Mammary epithelial cell (primary cell): ENCODE results near the gene GCGR.

Experiments used
- EZH2 ChIP-seq: IDR thresholded peaks from 2 replicates; pipeline ENCODE4 v1.6.1; 2012; ENCODE audit warnings: low read length, inconsistent platforms, borderline replicate concordance
- TF ChIP-seq, protein P1 (sequence below), 2 donors: IDR thresholded peaks in 1 of 2; conservative IDR thresholded peaks in 1 of 2; 2 replicates each; pipeline ENCODE4 v1.5.1; 2011 to 2012; ENCODE audit warnings: inconsistent platforms in 2 of 2, low read length in 2 of 2, mild to moderate bottlenecking in 2 of 2, control low read depth in 1 of 2, low read depth in 1 of 2; ENCODE audit not compliant: insufficient read depth in 1 of 2; ENCODE audit errors: extremely low read depth in 1 of 2

DNA sequence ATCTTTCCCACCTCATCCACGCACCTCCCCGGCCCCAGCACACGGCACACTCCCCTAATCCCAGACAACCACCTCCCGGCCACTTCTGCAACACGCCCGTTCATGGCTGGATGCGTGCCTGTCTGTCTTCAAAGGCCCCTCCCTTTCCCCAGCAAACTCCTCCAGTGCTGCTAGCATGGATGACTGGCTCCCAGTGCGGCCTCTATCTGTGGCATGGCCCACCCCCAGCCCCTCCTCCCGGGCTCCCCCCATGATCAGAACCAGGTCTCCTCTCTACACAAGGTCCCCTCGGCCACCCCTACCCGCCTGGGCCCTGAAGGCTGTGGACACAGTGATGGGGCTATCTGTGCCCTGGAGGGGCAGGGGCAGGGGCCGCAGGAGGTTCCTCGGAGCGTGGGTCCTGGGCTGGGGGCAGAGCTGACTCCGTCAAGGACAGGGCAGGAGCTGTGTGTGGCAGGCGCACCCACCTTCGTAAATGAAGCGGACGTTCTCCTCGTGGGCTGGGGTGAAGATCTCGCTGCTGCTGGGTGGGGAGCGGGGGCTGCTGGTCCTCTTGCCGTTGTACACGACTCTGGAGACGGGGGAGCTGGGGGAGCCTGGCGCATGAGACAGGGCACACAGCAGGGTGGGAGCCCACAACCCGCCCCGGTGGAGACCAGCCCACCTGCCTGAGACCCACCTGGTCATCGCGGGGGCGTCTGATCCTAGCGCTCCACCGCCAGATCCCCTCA, 20.0 kb downstream of the GCGR start:
- TF ChIP-seq, protein P1, sequence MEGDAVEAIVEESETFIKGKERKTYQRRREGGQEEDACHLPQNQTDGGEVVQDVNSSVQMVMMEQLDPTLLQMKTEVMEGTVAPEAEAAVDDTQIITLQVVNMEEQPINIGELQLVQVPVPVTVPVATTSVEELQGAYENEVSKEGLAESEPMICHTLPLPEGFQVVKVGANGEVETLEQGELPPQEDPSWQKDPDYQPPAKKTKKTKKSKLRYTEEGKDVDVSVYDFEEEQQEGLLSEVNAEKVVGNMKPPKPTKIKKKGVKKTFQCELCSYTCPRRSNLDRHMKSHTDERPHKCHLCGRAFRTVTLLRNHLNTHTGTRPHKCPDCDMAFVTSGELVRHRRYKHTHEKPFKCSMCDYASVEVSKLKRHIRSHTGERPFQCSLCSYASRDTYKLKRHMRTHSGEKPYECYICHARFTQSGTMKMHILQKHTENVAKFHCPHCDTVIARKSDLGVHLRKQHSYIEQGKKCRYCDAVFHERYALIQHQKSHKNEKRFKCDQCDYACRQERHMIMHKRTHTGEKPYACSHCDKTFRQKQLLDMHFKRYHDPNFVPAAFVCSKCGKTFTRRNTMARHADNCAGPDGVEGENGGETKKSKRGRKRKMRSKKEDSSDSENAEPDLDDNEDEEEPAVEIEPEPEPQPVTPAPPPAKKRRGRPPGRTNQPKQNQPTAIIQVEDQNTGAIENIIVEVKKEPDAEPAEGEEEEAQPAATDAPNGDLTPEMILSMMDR (conservative IDR thresholded peaks at IDR 0.05 in 1 of 2, IDR thresholded peaks at IDR 0.05 in 1 of 2; ENCODE audit: extremely low read depth in 1 of 2, insufficient read depth in 1 of 2, low read depth in 1 of 2, low read length in 2 of 2): no peak
- no peak for TF ChIP-seq EZH2
